DMS 273 (cell line): ENCODE results near the gene HASPIN.
"Not testable (repeated sequence)": the region's sequence is repeated elsewhere in the genome, so short reads cannot be mapped to it uniquely, and the experiment has no call there.

Source experiments
- DNase-seq: peaks from one replicate; lab custom pipeline; 2025; ENCODE audit not compliant: unreplicated experiment; lab: John Stamatoyannopoulos, UW

Gene HASPIN

GRCh38 chr17:3734911-3735276 is 11.2 kb downstream of the HASPIN start:
- not testable (repeated sequence) for DNase-seq

- DNase-seq: no peak
These were observed 11.8 kb downstream of the HASPIN start for GRCh38 chr17:3735515-3735914.

- no peak for DNase-seq
These were observed 15.0 kb downstream of the HASPIN start for GRCh38 chr17:3738562-3739295.

GRCh38 chr17:3739422-3740124 is 15.9 kb downstream of the HASPIN start:
- DNase-seq: no peak

- no peak for DNase-seq
These were observed 16.9 kb downstream of the HASPIN start for GRCh38 chr17:3740611-3741073.

- no peak for DNase-seq
These were observed 20.3 kb downstream of the HASPIN start for GRCh38 chr17:3744014-3744413.

GRCh38 chr17:3745071-3745470 is 21.4 kb downstream of the HASPIN start:
- DNase-seq: no peak

- DNase-seq: no peak
These were observed 24.1 kb downstream of the HASPIN start for GRCh38 chr17:3747805-3748204.

GRCh38 chr17:3748576-3748975 is 24.9 kb downstream of the HASPIN start:
- no peak for DNase-seq

- DNase-seq: no peak
These were observed 26.6 kb downstream of the HASPIN start for GRCh38 chr17:3750296-3750695.

GRCh38 chr17:3750926-3751325 is 27.2 kb downstream of the HASPIN start:
- no peak for DNase-seq

- DNase-seq: no peak
These were observed 28.1 kb downstream of the HASPIN start for GRCh38 chr17:3751836-3752235.

- no peak for DNase-seq
These were observed 29.9 kb downstream of the HASPIN start for GRCh38 chr17:3753624-3754023.

- no peak for DNase-seq
These were observed 30.4 kb downstream of the HASPIN start for GRCh38 chr17:3754066-3754457.

- DNase-seq: peak; percentile 58
These were observed 31.0 kb downstream of the HASPIN start for GRCh38 chr17:3754458-3755334.

GRCh38 chr17:3755335-3756030 is 31.8 kb downstream of the HASPIN start:
- DNase-seq: no peak

- DNase-seq: no peak
These were observed 36.0 kb downstream of the HASPIN start for GRCh38 chr17:3759597-3760216.

- DNase-seq: no peak
These were observed 37.6 kb downstream of the HASPIN start for GRCh38 chr17:3761036-3761917.

- no peak for DNase-seq
These were observed 38.2 kb downstream of the HASPIN start for GRCh38 chr17:3761918-3762380.
